Ishikawa (cell line): Measurements from ENCODE around the gene PHACTR4.

Experiments used
- CEBPB ChIP-seq: IDR thresholded peaks from 2 replicates; pipeline ENCODE4 v1.6.1; 2012
- CREB1 ChIP-seq: IDR thresholded peaks from 2 replicates; pipeline ENCODE4 v1.6.1; 2012; ENCODE audit warnings: low read depth
- EGR1 ChIP-seq: IDR thresholded peaks from 2 replicates; pipeline ENCODE4 v1.6.1; 2012
- EP300 ChIP-seq: IDR thresholded peaks from 2 replicates; pipeline ENCODE4 v1.6.1; 2012; ENCODE audit warnings: borderline replicate concordance
- FOXM1 ChIP-seq: IDR thresholded peaks from 2 replicates; pipeline ENCODE4 v1.6.1; 2012; ENCODE audit warnings: low read depth, borderline replicate concordance
- MAX ChIP-seq: IDR thresholded peaks from 2 replicates; pipeline ENCODE4 v1.6.1; 2012
- NFIC ChIP-seq: IDR thresholded peaks from 2 replicates; pipeline ENCODE4 v1.6.1; 2012
- RAD21 ChIP-seq: IDR thresholded peaks from 2 replicates; pipeline ENCODE4 v1.6.1; 2012; ENCODE audit warnings: low read depth
- REST ChIP-seq: IDR thresholded peaks from 2 replicates; pipeline ENCODE4 v1.6.1; 2012; ENCODE audit warnings: low read depth, mild to moderate bottlenecking
- TAF1 ChIP-seq: IDR thresholded peaks from 2 replicates; pipeline ENCODE4 v1.6.1; 2012; ENCODE audit warnings: low read depth, mild to moderate bottlenecking
- TCF12 ChIP-seq: IDR thresholded peaks from 2 replicates; pipeline ENCODE4 v1.6.1; 2012; ENCODE audit warnings: low read depth
- TEAD4 ChIP-seq: IDR thresholded peaks from 2 replicates; pipeline ENCODE4 v1.6.1; 2012
- USF1 ChIP-seq: IDR thresholded peaks from 2 replicates; pipeline ENCODE4 v1.6.1; 2012
- YY1 ChIP-seq: IDR thresholded peaks from 2 replicates; pipeline ENCODE4 v1.6.1; 2012; ENCODE audit warnings: low read depth
- ZBTB7A ChIP-seq: IDR thresholded peaks from 2 replicates; pipeline ENCODE4 v1.6.1; 2012; ENCODE audit warnings: low read depth

PHACTR4 gene

GRCh38 chr1:28416509-28417194 is 47.1 kb downstream of the PHACTR4 start:
- TF ChIP-seq MAX (no peak), YY1 (no peak), EP300 (no peak), ZBTB7A (no peak), RAD21 (no peak)

- TF ChIP-seq TAF1 (no peak), TCF12 (no peak), EP300 (no peak), EGR1 (no peak), ZBTB7A (no peak), YY1 (no peak), USF1 (no peak), REST (no peak), NFIC (no peak), CREB1 (no peak)
Measured at GRCh38 chr1:28417441-28417922, 47.9 kb downstream of the PHACTR4 start.

GRCh38 chr1:28417926-28418637 is 48.5 kb downstream of the PHACTR4 start:
- TF ChIP-seq TCF12 (no peak), EP300 (no peak), REST (no peak), CREB1 (no peak), YY1 (no peak), USF1 (no peak), CEBPB (no peak), EGR1 (no peak), ZBTB7A (no peak), TEAD4 (no peak), MAX (no peak), FOXM1 (no peak), RAD21 (no peak), TAF1 (no peak), NFIC (no peak)

- no peak for TF ChIP-seq CEBPB
- TF ChIP-seq YY1: no peak
- TF ChIP-seq MAX: no peak
- no peak for TF ChIP-seq TAF1
- TF ChIP-seq REST: no peak
- no peak for TF ChIP-seq EGR1
- TF ChIP-seq USF1: no peak
- TF ChIP-seq ZBTB7A: no peak
- no peak for TF ChIP-seq TCF12
- TF ChIP-seq EP300: no peak
- no peak for TF ChIP-seq FOXM1
- no peak for TF ChIP-seq CREB1
- no peak for TF ChIP-seq RAD21
- TF ChIP-seq NFIC: no peak
- TF ChIP-seq TEAD4: no peak
Measured at GRCh38 chr1:28421744-28422143, 52.2 kb downstream of the PHACTR4 start.
